ENCODE results near the gene C1QTNF2.

The C1QTNF2 gene

GRCh38 chr5:160375166-160375565 lies 4.7 kb upstream of the C1QTNF2 start:
- DNase-seq (ENCODE audit: low spot score): no peak

DNA sequence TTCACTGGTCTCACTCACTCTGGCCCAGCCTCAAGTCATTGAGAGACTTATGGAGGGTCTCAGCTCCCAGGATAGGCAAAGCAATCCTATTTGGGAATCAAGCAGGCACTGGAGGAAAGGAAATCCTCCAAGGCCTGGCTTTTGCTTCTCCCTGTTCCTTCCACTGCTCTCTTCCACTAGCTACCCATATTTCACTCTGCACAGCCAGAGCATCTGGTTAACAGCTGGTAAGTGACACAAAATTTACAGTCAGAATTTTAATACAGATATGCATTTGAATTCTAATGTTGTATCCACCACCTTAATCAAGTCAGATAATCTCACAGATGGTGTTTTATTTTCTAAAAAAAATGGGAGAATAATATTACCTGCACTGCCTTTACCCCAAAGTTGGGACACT lies 868 bp upstream of the C1QTNF2 start:
- DNase-seq (ENCODE audit: low spot score): no peak

- DNase-seq (ENCODE audit: low spot score): no peak
These were observed 248 bp upstream of the C1QTNF2 start for GRCh38 chr5:160370713-160371034.

- no peak for DNase-seq (ENCODE audit: low spot score)
These were observed 2.5 kb downstream of the C1QTNF2 start for GRCh38 chr5:160367885-160368284.

DNA sequence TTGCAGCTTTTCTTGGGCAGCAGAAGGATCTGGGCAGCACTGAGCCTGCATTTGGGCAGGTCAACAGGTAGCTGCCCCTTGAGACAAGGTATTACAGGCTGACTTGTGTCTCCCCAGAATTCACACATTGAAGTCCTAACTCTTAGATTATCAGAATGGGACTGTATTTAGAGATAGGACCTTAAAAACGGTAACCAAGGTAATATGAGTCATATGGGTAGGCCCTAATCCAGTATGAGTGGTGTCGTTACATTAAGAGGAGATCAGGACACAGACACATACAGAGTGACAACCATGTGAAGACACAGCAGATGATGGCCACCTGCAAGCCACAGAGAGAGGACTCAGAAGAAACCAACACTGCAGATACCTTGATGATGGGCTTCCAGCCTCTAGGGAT lies 3.2 kb downstream of the C1QTNF2 start:
- no peak for DNase-seq (ENCODE audit: low spot score)

DNA sequence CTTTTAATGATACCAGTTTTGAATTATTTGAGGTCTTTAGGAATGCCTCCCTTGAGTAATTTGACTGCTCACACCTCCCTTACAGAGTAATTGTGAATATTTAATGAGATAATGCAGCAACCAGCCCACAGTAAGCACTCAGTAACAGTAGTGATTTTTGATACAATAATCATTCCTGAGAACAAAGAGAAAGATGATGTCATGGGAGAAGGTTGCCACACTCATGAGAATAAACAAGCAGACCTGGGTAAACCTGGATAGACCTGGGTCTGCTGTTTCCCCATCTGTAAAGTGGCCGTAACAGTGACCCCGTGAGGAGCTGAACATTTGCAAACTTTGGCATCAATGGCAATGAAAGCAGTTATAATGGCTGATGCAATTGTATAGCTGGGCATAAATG lies 4.2 kb downstream of the C1QTNF2 start:
- DNase-seq (ENCODE audit: low spot score): no peak

DNA sequence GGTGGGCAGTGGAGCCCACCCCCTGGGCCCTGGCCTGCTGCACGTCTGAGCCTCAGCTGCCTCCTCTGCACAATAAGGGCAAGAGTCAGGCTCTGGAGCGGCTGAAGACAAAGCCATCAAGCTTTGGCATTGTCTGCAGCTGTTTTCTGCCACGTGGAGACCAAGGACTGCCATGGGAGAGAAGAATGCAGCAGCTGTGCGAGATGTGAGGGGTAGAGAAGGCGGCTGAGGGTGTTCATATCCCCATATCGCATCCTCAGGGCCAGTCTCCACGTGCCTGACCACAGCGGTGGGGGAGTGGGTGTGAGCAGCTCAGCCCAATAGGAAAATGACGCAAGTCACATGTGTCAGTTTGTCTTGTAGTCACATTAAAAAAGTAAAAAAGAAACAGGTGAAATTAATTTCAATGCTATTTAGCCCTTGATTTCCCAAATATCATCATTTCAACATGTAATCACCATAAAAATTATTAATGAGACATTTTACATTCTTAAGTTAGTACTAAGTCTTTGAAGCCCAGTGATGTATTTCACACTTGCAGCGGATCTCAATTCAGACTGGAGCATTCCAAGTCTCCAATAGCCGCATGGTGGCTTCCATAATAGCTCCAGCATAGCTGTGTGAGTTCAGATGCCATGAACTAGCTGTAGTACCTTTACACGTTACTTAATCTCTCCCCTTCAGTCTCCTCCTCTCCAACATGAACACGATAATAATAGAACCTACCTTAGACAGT lies 6.6 kb downstream of the C1QTNF2 start:
- DNase-seq (ENCODE audit: low spot score): no peak

DNA sequence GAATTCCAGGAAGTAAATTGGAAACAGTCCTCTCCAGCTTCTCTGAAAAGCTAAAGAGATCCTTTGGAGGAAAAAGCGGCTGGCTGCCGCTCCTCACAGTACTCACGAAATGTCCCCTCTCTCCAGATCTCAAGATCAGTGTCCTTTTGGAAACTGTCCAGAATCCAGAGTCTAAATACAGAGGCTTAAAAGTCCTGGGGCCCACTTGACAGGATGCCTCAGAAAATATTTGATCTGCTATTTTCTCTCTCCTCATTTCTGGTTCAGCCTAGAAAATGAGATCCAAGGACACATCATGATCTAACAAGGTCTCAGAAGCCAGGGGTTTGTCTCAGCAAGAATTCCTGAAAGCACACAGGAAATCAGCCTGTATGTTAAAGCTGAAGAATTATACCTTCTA lies 7.2 kb downstream of the C1QTNF2 start:
- DNase-seq (ENCODE audit: low spot score): no peak

GRCh38 chr5:160361624-160362228 lies 8.7 kb downstream of the C1QTNF2 start:
- no peak for DNase-seq (ENCODE audit: low spot score)

- no peak for DNase-seq (ENCODE audit: low spot score)
These were observed 10.1 kb downstream of the C1QTNF2 start for GRCh38 chr5:160360310-160360709.

DNA sequence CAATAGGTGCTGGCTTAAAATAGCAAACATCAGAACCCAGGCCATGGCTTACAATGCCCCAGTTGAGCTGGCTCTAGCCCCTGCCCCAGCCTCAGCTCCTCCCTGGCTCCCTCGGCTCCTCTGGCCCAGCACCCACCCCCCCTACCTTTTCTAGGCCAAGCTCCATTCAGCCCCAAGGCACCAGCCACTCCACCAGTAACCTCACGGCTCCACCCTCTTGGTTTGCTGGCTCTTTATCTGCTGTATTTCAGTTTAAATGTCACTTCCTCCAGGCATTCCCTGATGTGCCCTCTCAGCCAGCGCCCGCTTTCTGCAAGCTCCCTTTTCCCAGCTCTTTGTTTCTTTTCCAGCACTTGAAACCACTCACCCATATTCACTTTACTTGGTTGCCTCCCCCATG lies 10.6 kb downstream of the C1QTNF2 start:
- DNase-seq (ENCODE audit: low spot score): no peak

GRCh38 chr5:160359242-160359641 lies 11.2 kb downstream of the C1QTNF2 start:
- DNase-seq (ENCODE audit: low spot score): no peak

GRCh38 chr5:160357861-160358411 lies 12.5 kb downstream of the C1QTNF2 start:
- DNase-seq (ENCODE audit: low spot score): peak; percentile 47

- DNase-seq (ENCODE audit: low spot score): no peak
These were observed 13.0 kb downstream of the C1QTNF2 start for GRCh38 chr5:160357394-160357793.

- DNase-seq (ENCODE audit: low spot score): no peak
These were observed 13.7 kb downstream of the C1QTNF2 start for GRCh38 chr5:160356550-160357347.

- no peak for DNase-seq (ENCODE audit: low spot score)
These were observed 15.8 kb downstream of the C1QTNF2 start for GRCh38 chr5:160354666-160355065.

- DNase-seq (ENCODE audit: low spot score): no peak
These were observed 17.0 kb downstream of the C1QTNF2 start for GRCh38 chr5:160353379-160353778.

DNA sequence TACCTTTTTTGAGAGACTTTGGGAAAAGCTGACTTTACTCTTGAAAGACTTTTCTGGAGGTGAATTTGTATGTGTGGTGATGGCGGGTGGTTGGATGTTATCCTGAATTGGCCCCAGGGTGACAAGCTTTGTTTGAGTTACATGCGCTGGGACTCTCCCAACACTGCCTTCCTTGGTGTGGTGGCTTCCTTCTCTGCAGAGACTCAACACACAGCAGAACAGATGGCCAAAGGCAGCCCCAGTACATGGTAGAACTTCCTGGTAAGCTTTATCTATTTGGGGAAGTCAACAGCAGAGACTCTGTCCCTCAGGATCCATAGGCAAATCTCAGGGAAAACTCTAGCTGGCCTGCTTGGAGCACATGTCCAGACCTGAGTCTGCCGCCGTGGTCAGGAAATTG lies 18.1 kb downstream of the C1QTNF2 start:
- DNase-seq (ENCODE audit: low spot score): no peak

- no peak for DNase-seq (ENCODE audit: low spot score)
These were observed 20.5 kb downstream of the C1QTNF2 start for GRCh38 chr5:160349935-160350303.

- DNase-seq (ENCODE audit: low spot score): no peak
These were observed 21.0 kb downstream of the C1QTNF2 start for GRCh38 chr5:160349249-160349934.

DNA sequence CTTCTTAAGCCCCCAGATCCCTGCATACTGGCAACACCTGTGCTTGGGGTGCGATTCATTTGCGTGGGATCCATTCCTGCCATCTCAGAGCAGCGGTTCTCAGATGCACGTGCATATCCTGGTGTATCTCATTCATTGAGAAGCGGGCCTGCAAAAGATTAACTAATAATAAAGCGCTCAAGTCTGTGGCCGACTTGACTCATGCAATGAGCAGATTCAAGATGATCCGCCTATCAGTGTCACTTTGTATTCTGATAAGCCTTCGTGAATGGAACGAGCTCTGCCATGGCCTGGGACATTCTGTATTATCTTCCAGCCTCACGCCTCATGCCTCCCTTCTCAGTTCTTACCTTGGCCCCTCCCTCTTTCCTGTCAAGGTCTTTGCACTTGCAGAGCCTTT lies 22.3 kb downstream of the C1QTNF2 start:
- no peak for DNase-seq (ENCODE audit: low spot score)

- no peak for DNase-seq (ENCODE audit: low spot score)
These were observed 23.0 kb downstream of the C1QTNF2 start for GRCh38 chr5:160347448-160347847.
